Colonic mucosa (tissue), 4 donors: ENCODE data around the gene AGBL4. TPM values are rescaled to one million over a fixed set of nuclear protein-coding genes. Genes with fewer than 3 reads are reported as not detected.

ENCODE experiments used
- DNase-seq: peaks from one replicate; pipeline ENCODE4 v3.0.0-alpha.2; 2020
- H3K27ac ChIP-seq: fragments of 200-600 bp; one replicate; pipeline ENCODE4 v1.8.0; 2021
- H3K27me3 ChIP-seq: fragments of 200-600 bp; one replicate; pipeline ENCODE4 v1.8.0; 2021
- H3K36me3 ChIP-seq: fragments of 200-600 bp; one replicate; pipeline ENCODE4 v1.8.0; 2021
- H3K4me1 ChIP-seq: fragments of 200-600 bp; one replicate; pipeline ENCODE4 v1.8.0; 2021; ENCODE audit warnings: mild to moderate bottlenecking
- H3K4me3 ChIP-seq: fragments of 200-600 bp; one replicate; pipeline ENCODE4 v1.8.0; 2021
- H3K9ac ChIP-seq, 2 donors: one replicate each; pipeline ENCODE4 v1.7.0; 2013; ENCODE audit warnings: control low read depth in 2 of 2, low read depth in 2 of 2, low read length in 2 of 2
- H3K9me3 ChIP-seq: fragments of 200-600 bp; one replicate; pipeline ENCODE4 v1.8.0; 2021
- intact Hi-C: fragments of 100-400 bp; cut with DNase I; formaldehyde crosslinking; loops from one replicate; pipeline ENCODE4 v1.14.1; 2022
- total RNA-seq, 2 donors: library from RNA; stranded (reverse); fragmentation: NEBNext Ultra II Directional in 1 of 2; extraction: Animal tissue kit (Norgen Biotek cat#: 25700) in 1 of 2; gene quantifications; one replicate each; pipeline ENCODE4 v1.2.1, GENCODE V29; 2021
- TF ChIP-seq, protein P1 (sequence below): fragments of 200-600 bp; IDR thresholded peaks from one replicate; pipeline ENCODE4 v1.8.0; 2022; ENCODE audit warnings: antibody characterized with exemption, mild to moderate bottlenecking
- donor health status: healthy.
- donor health status: DM: no; HTN: no; CAD: no.
- donor health status: DM: no; HTN: no; CAD: no.

AGBL4 gene
- under 1 TPM; 0.24 to 0.30 TPM for total RNA-seq

GRCh38 chr1:50023292-50024159 is at the start of gene AGBL4:
TSS of gene AGBL4 (minus strand) at chr1:50023954.
- Histone ChIP-seq H3K4me3 (peak within 1 kb of the TSS; percentile 49), H3K27me3 (no peaks in the 10 kb centered on the region), H3K27ac (no peak within 1 kb of the TSS), H3K9ac (peak within 1 kb of the TSS in 1 of 2 donors; percentile 56), H3K9me3 (no peaks in the 10 kb centered on the region), H3K4me1 (no peaks in the 10 kb centered on the region), H3K36me3 (no peaks in the 10 kb centered on the region)
- intact Hi-C loops: no loop called here
- DNase-seq: peak; percentile 69
- TF ChIP-seq, protein P1, sequence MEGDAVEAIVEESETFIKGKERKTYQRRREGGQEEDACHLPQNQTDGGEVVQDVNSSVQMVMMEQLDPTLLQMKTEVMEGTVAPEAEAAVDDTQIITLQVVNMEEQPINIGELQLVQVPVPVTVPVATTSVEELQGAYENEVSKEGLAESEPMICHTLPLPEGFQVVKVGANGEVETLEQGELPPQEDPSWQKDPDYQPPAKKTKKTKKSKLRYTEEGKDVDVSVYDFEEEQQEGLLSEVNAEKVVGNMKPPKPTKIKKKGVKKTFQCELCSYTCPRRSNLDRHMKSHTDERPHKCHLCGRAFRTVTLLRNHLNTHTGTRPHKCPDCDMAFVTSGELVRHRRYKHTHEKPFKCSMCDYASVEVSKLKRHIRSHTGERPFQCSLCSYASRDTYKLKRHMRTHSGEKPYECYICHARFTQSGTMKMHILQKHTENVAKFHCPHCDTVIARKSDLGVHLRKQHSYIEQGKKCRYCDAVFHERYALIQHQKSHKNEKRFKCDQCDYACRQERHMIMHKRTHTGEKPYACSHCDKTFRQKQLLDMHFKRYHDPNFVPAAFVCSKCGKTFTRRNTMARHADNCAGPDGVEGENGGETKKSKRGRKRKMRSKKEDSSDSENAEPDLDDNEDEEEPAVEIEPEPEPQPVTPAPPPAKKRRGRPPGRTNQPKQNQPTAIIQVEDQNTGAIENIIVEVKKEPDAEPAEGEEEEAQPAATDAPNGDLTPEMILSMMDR: no peak

DNA sequence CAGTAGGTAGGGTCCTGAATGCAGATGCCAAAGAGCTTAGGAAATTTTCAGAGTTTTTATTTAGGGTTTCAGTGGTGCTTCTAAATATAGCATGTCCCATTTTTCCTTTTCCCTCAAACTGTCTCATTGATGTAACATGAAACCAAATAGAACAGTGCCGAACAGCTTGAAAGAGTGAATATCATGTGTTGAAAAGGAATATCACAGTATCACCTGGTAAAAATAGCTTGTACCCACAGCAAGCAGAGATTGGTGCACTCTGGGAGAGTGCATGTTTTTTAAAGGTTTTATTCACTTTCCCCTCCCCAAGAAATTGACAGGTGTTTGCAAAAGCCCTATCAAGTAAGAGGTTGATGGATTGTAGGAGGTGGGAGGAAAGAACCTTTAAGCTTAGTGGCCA is 43.1 kb upstream of the AGBL4 start:
- no peaks in the 10 kb centered on the region for H3K9me3 ChIP-seq
- H3K4me3 ChIP-seq: no peak overlapping the region
- H3K27me3 ChIP-seq: no peaks in the 10 kb centered on the region
- TF ChIP-seq, protein P1: no peak
- H3K4me1 ChIP-seq: no peaks in the 10 kb centered on the region
- intact Hi-C loops: no loop called here
- H3K9ac ChIP-seq: no peak overlapping the region
- no peak overlapping the region for H3K27ac ChIP-seq
- no peaks in the 10 kb centered on the region for H3K36me3 ChIP-seq
- no peak for DNase-seq

- no peaks in the 10 kb centered on the region for H3K27me3 ChIP-seq
- no peaks in the 10 kb centered on the region for H3K36me3 ChIP-seq
- intact Hi-C loops: no loop called here
- no peak overlapping the region for H3K27ac ChIP-seq
- no peak overlapping the region for H3K9ac ChIP-seq
- H3K9me3 ChIP-seq: no peaks in the 10 kb centered on the region
- DNase-seq: no peak
- H3K4me1 ChIP-seq: no peaks in the 10 kb centered on the region
- no peak overlapping the region for H3K4me3 ChIP-seq
- TF ChIP-seq, protein P1: no peak
Observed at GRCh38 chr1:50060279-50060678, 36.5 kb upstream of the AGBL4 start.

- intact Hi-C loops: no loop called here
- Histone ChIP-seq H3K4me1 (no peaks in the 10 kb centered on the region), H3K9ac (no peak overlapping the region), H3K27me3 (peaks cover 10% of the 10 kb centered on the region), H3K27ac (no peak overlapping the region), H3K36me3 (no peaks in the 10 kb centered on the region), H3K4me3 (no peak overlapping the region), H3K9me3 (no peaks in the 10 kb centered on the region)
- TF ChIP-seq, protein P1: no peak
- DNase-seq: no peak
Observed at GRCh38 chr1:50048791-50049190, 25.0 kb upstream of the AGBL4 start.

GRCh38 chr1:50047916-50048694 is 24.4 kb upstream of the AGBL4 start:
- Histone ChIP-seq H3K27ac (no peak overlapping the region), H3K4me1 (no peaks in the 10 kb centered on the region), H3K27me3 (peaks cover 10% of the 10 kb centered on the region), H3K9ac (no peak overlapping the region), H3K4me3 (no peak overlapping the region), H3K36me3 (no peaks in the 10 kb centered on the region), H3K9me3 (no peaks in the 10 kb centered on the region)
- TF ChIP-seq, protein P1: no peak
- intact Hi-C loops: no loop called here
- DNase-seq: peak; percentile 30
